K562 (cell line): Measurements from ENCODE around the gene FGD6. TPM values are rescaled to one million over a fixed set of nuclear protein-coding genes. Genes with fewer than 3 reads are reported as not detected.

Experiments
- ELF4 ChIP-seq: fragments of 450-650 bp; formaldehyde crosslinking; IDR thresholded peaks from 2 replicates; pipeline ENCODE4 v1.4.0; 2022; ENCODE audit warnings: missing genetic modification characterization
- REST ChIP-seq, 2 experiments: fragments of 450-650 bp; formaldehyde crosslinking in 1 of 2; IDR thresholded peaks; 2 replicates each; pipeline versions ENCODE4 v1.4.0 to v1.6.1; 2014 to 2020; ENCODE audit warnings: mild to moderate bottlenecking in 2 of 2, borderline replicate concordance in 1 of 2, low read depth in 1 of 2
- WHSC1 ChIP-seq: IDR thresholded peaks from one replicate; pipeline ENCODE4 v1.6.1; 2012; ENCODE audit warnings: low read length, control low read depth, inconsistent platforms
- polyA plus RNA-seq, 8 experiments: library from polyadenylated mRNA; depleted of rRNA in 4 of 8; stranded (reverse) in 5 of 8; unstranded in 3 of 8; fragments of >200 nt; fragmentation: Nextera tagmentation in 2 of 8; fragmentation: Illumina TruSeq in 1 of 8; extraction: Ambion mirVana in 2 of 8; extraction: Trizol in 1 of 8; gene quantifications; 2 replicates each; pipeline versions ENCODE4 v1.2.1 to v1.2.3, GENCODE V29; 2011 to 2014; ENCODE audit warnings: inconsistent platforms in 1 of 8, missing spikeins in 1 of 8
- total RNA-seq, 7 experiments: library from RNA; depleted of rRNA in 6 of 7; stranded (reverse); fragments of >200 nt in 6 of 7; fragmentation: Illumina TruSeq in 2 of 7; extraction: Trizol in 2 of 7; gene quantifications; 2 replicates each; pipeline versions ENCODE4 v1.2.1 to v1.2.3, GENCODE V29; 2011 to 2021; ENCODE audit warnings: low replicate concordance in 1 of 7

FGD6 gene
- total and polyA plus RNA-seq, 9 of the 15 experiments (the other 6 are each of a cell fraction or from before 2014, with no cell fraction given), result 1.5 to 11.1 (median 5.8) TPM

GRCh38 chr12:95089462-95089861, 127.8 kb downstream of the FGD6 start (continued):
- TF ChIP-seq WHSC1, result no peak
- TF ChIP-seq ELF4 (CRISPR knock-in tag), result no peak
- no peak for TF ChIP-seq REST (IDR thresholded peaks at IDR 0.05; ENCODE audit: borderline replicate concordance)
- TF ChIP-seq REST (CRISPR knock-in tag; IDR thresholded peaks at IDR 0.05; ENCODE audit: low read depth), result no peak
